ENCODE data around the gene AGFG1. TPM values are rescaled to one million over a fixed set of nuclear protein-coding genes. Genes with fewer than 3 reads are reported as not detected.

Gene AGFG1
- total and polyA plus RNA-seq, 2 donors (not counting 1 experiment from before 2014, with no cell fraction given): 40.0 to 128 TPM

- Histone ChIP-seq H4K20me1 (ENCODE audit: control insufficient read depth, extremely low read depth, insufficient read depth, low read length) (no peaks in the 10 kb centered on the region), H3K27ac (ENCODE audit: insufficient read depth, low read length) (no peak overlapping the region), H3K79me2 (ENCODE audit: control insufficient read depth, insufficient read depth, low read length) (no peaks in the 10 kb centered on the region), H3K9me3 (ENCODE audit: control insufficient read depth, insufficient read depth, low read depth, low read length) (no peaks in the 10 kb centered on the region), H3K4me3 (replicated peaks in 1 of 4; ENCODE audit: control extremely low read depth in 1 of 4, insufficient read depth in 1 of 4, low read depth in 3 of 4, low read length in 4 of 4) (no peak overlapping the region), H3K36me3 (ENCODE audit: control insufficient read depth, insufficient read depth, low read length) (no peaks in the 10 kb centered on the region), H3K4me1 (ENCODE audit: control insufficient read depth, extremely low read depth, insufficient read depth, low read length) (no peaks in the 10 kb centered on the region), H3K27me3 (ENCODE audit: control insufficient read depth, insufficient read depth, low read length) (no peaks in the 10 kb centered on the region), H2AFZ (ENCODE audit: low read length) (no peak overlapping the region), H3K9ac (ENCODE audit: insufficient read depth, low read length) (no peak overlapping the region), H3K4me2 (ENCODE audit: extremely low read depth, insufficient read depth, low read length) (no peak overlapping the region)
- no peak for DNase-seq (ENCODE audit: low read depth in 2 of 2)
- no peak for TF ChIP-seq CTCF (conservative IDR thresholded peaks at IDR 0.05 in 1 of 2, IDR thresholded peaks at IDR 0.05 in 1 of 2; ENCODE audit: low read depth in 1 of 2, low read length in 2 of 2)
- no peak for TF ChIP-seq EZH2 (IDR thresholded peaks at IDR 0.05; ENCODE audit: low read length, missing control alignments)
Observed at GRCh38 chr2:227582369-227582768, 110.4 kb downstream of the AGFG1 start.

- no peaks in the 10 kb centered on the region for H4K20me1 ChIP-seq (ENCODE audit: control insufficient read depth, extremely low read depth, insufficient read depth, low read length)
- no peak overlapping the region for H3K4me3 ChIP-seq (replicated peaks in 1 of 4; ENCODE audit: control extremely low read depth in 1 of 4, insufficient read depth in 1 of 4, low read depth in 3 of 4, low read length in 4 of 4)
- no peak overlapping the region for H2AFZ ChIP-seq (ENCODE audit: low read length)
- TF ChIP-seq CTCF (conservative IDR thresholded peaks at IDR 0.05 in 1 of 2, IDR thresholded peaks at IDR 0.05 in 1 of 2; ENCODE audit: low read depth in 1 of 2, low read length in 2 of 2): no peak
- no peak for TF ChIP-seq EZH2 (IDR thresholded peaks at IDR 0.05; ENCODE audit: low read length, missing control alignments)
- no peak overlapping the region for H3K27ac ChIP-seq (ENCODE audit: insufficient read depth, low read length)
- no peaks in the 10 kb centered on the region for H3K9me3 ChIP-seq (ENCODE audit: control insufficient read depth, insufficient read depth, low read depth, low read length)
- no peaks in the 10 kb centered on the region for H3K36me3 ChIP-seq (ENCODE audit: control insufficient read depth, insufficient read depth, low read length)
- no peaks in the 10 kb centered on the region for H3K79me2 ChIP-seq (ENCODE audit: control insufficient read depth, insufficient read depth, low read length)
- DNase-seq (ENCODE audit: low read depth in 2 of 2): peak in 1 of 2 donors; percentile 6
- H3K27me3 ChIP-seq (ENCODE audit: control insufficient read depth, insufficient read depth, low read length): peaks cover 3% of the 10 kb centered on the region
- no peaks in the 10 kb centered on the region for H3K4me1 ChIP-seq (ENCODE audit: control insufficient read depth, extremely low read depth, insufficient read depth, low read length)
- H3K9ac ChIP-seq (ENCODE audit: insufficient read depth, low read length): no peak overlapping the region
- H3K4me2 ChIP-seq (ENCODE audit: extremely low read depth, insufficient read depth, low read length): no peak overlapping the region
Observed at GRCh38 chr2:227592694-227593387, 120.9 kb downstream of the AGFG1 start.

- Histone ChIP-seq H4K20me1 (ENCODE audit: control insufficient read depth, extremely low read depth, insufficient read depth, low read length) (no peaks in the 10 kb centered on the region), H3K27me3 (ENCODE audit: control insufficient read depth, insufficient read depth, low read length) (peaks cover 3% of the 10 kb centered on the region), H3K9me3 (ENCODE audit: control insufficient read depth, insufficient read depth, low read depth, low read length) (no peaks in the 10 kb centered on the region), H3K4me3 (replicated peaks in 1 of 4; ENCODE audit: control extremely low read depth in 1 of 4, insufficient read depth in 1 of 4, low read depth in 3 of 4, low read length in 4 of 4) (no peak overlapping the region), H2AFZ (ENCODE audit: low read length) (no peak overlapping the region), H3K9ac (ENCODE audit: insufficient read depth, low read length) (no peak overlapping the region), H3K4me2 (ENCODE audit: extremely low read depth, insufficient read depth, low read length) (no peak overlapping the region), H3K36me3 (ENCODE audit: control insufficient read depth, insufficient read depth, low read length) (no peaks in the 10 kb centered on the region), H3K27ac (ENCODE audit: insufficient read depth, low read length) (no peak overlapping the region), H3K4me1 (ENCODE audit: control insufficient read depth, extremely low read depth, insufficient read depth, low read length) (no peaks in the 10 kb centered on the region), H3K79me2 (ENCODE audit: control insufficient read depth, insufficient read depth, low read length) (no peaks in the 10 kb centered on the region)
- no peak for TF ChIP-seq CTCF (conservative IDR thresholded peaks at IDR 0.05 in 1 of 2, IDR thresholded peaks at IDR 0.05 in 1 of 2; ENCODE audit: low read depth in 1 of 2, low read length in 2 of 2)
- TF ChIP-seq EZH2 (IDR thresholded peaks at IDR 0.05; ENCODE audit: low read length, missing control alignments): no peak
- DNase-seq (ENCODE audit: low read depth in 2 of 2): no peak
Observed at GRCh38 chr2:227595797-227596196, 123.8 kb downstream of the AGFG1 start.

All from fibroblast of lung (primary cell).